Activated B cell treated with CpG ODN at 0.5 μM for 24 hours (primary cell): ENCODE results near the gene FGD3. TPM values are rescaled to one million over a fixed set of nuclear protein-coding genes. Genes with fewer than 3 reads are reported as not detected.

Experiments
- ATAC-seq: fragments of 200-7000 bp; cut with Tn5 transposase; one replicate; pipeline ENCODE4 v1.10.0; 2021; ENCODE audit warnings: low read depth, mild to moderate bottlenecking, moderate library complexity
- CTCF ChIA-PET: fragments of 350-600 bp; sonication (Branson Sonifier 250); formaldehyde crosslinking; loops from one replicate; lab custom pipeline; 2021; ENCODE audit warnings: antibody characterized with exemption; lab: Charles Lee
- POLR2A ChIA-PET: fragments of 350-600 bp; sonication (Branson Sonifier 250); formaldehyde crosslinking; loops from one replicate; lab custom pipeline; 2021; ENCODE audit warnings: antibody characterized with exemption; lab: Charles Lee
- DNase-seq: peaks from one replicate; pipeline ENCODE4 v3.0.0; 2022
- H3K27ac Mint-ChIP-seq: one replicate; pipeline ENCODE4 v1.8.0; 2020; ENCODE audit warnings: mixed read lengths
- H3K27me3 Mint-ChIP-seq: one replicate; pipeline ENCODE4 v1.8.0; 2021; ENCODE audit warnings: mixed read lengths
- H3K36me3 Mint-ChIP-seq: one replicate; pipeline ENCODE4 v1.8.0; 2021; ENCODE audit warnings: low read depth, mixed read lengths
- H3K4me1 Mint-ChIP-seq: one replicate; pipeline ENCODE4 v1.8.0; 2021; ENCODE audit warnings: mixed read lengths
- H3K4me3 Mint-ChIP-seq: one replicate; pipeline ENCODE4 v1.8.0; 2020; ENCODE audit warnings: mild to moderate bottlenecking, mixed read lengths
- H3K9me3 Mint-ChIP-seq: one replicate; pipeline ENCODE4 v1.8.0; 2020; ENCODE audit warnings: mixed read lengths
- intact Hi-C: fragments of 100-400 bp; cut with micrococcal nuclease; formaldehyde crosslinking; loops from one replicate; pipeline ENCODE4 v1.15.1; 2024
- total RNA-seq: library from RNA; stranded (reverse); gene quantifications from 2 replicates; pipeline ENCODE4 v1.2.3, GENCODE V29; 2022
- TF ChIP-seq, protein P1 (sequence below): fragments of 200-600 bp; IDR thresholded peaks from one replicate; pipeline ENCODE4 v1.8.0; 2022; ENCODE audit warnings: antibody characterized with exemption, mild to moderate bottlenecking

FGD3 gene
- total RNA-seq, 1 donor from 2014 or later, result 61.9 TPM

DNA sequence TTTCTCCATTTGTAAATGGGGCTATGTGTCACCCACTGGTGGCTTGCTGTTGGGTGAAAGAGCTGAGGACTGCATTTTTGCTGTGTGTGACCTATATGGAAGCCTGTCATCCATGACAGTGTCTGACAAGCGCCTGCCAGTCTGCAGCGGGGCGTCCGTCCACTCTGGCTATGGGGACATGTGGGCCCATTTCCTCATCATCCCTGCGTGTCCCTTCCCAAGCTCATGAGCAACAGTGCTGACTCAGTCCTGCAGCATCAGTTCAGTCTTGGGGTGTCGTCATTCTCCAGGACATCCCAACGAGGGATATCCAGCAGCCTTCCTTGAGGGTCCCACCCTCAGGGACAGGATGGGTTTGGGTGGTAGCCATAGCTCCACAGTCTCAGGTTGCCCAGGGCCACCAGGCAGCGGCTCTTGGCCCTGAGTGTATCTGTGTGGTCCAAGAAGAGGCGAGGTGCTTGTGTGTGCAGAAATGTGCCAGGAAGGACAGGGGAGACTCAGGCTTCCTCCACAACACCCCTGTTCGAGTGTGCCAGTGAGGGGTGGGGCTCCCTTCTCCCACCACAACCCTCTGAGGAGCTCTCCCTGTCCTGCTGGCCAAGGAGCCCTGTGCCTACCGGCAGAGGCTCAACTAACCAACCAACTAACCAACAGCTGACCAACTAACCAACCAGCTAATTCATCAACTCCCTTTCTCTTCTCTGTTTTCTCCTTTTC is 2.1 kb downstream of the FGD3 start:
- Mint-ChIP-seq H3K4me1 (peaks cover 14% of the 10 kb centered on the region), H3K27ac (no peak overlapping the region), H3K9me3 (no peaks in the 10 kb centered on the region), H3K27me3 (peaks cover 37% of the 10 kb centered on the region), H3K36me3 (no peaks in the 10 kb centered on the region), H3K4me3 (no peak overlapping the region)
- ChIA-PET CTCF (no interaction called here), POLR2A (no interaction called here)
- DNase-seq (no peak), ATAC-seq (no peak)
- intact Hi-C loops, result no loop called here
- TF ChIP-seq, protein P1, sequence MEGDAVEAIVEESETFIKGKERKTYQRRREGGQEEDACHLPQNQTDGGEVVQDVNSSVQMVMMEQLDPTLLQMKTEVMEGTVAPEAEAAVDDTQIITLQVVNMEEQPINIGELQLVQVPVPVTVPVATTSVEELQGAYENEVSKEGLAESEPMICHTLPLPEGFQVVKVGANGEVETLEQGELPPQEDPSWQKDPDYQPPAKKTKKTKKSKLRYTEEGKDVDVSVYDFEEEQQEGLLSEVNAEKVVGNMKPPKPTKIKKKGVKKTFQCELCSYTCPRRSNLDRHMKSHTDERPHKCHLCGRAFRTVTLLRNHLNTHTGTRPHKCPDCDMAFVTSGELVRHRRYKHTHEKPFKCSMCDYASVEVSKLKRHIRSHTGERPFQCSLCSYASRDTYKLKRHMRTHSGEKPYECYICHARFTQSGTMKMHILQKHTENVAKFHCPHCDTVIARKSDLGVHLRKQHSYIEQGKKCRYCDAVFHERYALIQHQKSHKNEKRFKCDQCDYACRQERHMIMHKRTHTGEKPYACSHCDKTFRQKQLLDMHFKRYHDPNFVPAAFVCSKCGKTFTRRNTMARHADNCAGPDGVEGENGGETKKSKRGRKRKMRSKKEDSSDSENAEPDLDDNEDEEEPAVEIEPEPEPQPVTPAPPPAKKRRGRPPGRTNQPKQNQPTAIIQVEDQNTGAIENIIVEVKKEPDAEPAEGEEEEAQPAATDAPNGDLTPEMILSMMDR, result no peak

DNA sequence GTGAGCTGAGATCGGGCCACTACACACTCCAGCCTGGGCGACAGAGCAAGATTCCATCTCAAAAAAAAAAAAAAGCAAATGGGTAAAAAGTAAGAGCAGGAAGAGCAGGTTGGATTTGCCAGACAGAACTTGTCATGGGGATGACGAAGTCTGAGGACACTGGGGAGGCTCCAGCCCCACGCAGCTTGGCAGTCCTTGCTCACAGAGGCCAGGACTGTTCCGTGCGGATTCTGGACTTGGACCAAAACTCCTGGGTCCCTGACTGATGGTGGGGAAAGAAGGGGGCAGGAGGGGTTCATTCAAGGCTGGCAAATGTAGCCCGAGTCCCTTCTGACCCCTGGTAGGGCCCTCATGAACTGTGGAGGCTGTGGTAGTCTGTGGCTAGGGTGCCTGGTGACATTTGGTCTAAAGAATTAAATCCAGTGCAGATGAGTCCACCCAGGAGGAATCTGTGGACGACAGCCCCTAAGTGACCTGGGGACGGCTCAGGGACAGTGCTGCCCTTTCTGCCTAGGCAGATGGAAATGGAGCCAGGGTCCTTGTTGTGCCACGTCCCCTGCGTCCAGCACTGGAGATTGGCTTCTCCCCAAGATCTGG is 3.1 kb downstream of the FGD3 start:
- Mint-ChIP-seq H3K4me3 (no peak overlapping the region), H3K36me3 (no peaks in the 10 kb centered on the region), H3K9me3 (no peaks in the 10 kb centered on the region), H3K27ac (no peak overlapping the region), H3K4me1 (peaks cover 20% of the 10 kb centered on the region), H3K27me3 (peaks cover 37% of the 10 kb centered on the region)
- TF ChIP-seq, protein P1, result no peak
- ChIA-PET CTCF (no interaction called here), POLR2A (no interaction called here)
- intact Hi-C loops, result no loop called here
- no peak for DNase-seq
- no peak for ATAC-seq

DNA sequence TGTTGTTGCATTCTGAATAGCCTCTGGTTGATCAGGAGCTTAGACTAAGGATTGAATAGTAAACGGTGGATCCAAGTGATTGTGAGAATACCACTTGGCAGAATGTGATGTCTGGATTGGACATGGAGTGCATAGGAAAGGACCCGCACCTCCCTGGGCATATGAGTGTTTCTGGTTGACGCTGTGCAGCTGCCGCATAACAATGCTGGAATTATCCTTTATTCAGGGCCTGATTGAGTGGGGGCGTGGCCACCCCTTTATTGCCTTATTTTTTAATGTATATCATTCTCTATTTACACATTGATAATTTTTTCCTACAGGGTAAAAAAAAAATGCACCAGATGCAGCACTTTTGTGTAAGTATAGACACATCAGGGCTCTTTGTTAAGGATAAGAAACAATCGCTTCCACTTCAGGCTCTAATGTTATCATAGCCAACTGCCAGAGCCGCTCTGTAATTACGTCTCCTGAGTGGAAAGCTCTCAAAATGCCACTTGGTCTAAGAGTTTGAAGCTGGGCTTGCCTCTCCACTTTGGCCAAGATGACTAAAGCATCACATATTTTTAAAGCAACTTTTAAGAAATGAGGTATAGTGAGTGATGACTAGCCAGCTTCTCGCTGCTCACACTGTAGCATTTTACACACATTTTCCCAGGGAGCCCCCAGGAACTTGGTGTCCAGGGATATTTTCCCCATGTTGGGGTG is 5.7 kb downstream of the FGD3 start:
- Mint-ChIP-seq H3K9me3 (no peaks in the 10 kb centered on the region), H3K36me3 (no peaks in the 10 kb centered on the region), H3K4me3 (no peak overlapping the region), H3K27ac (no peak overlapping the region), H3K27me3 (peaks cover 25% of the 10 kb centered on the region), H3K4me1 (peaks cover 20% of the 10 kb centered on the region)
- DNase-seq (no peak), ATAC-seq (no peak)
- TF ChIP-seq, protein P1, result no peak
- ChIA-PET CTCF (interaction anchor here (1.1 kb wide), 1 partner anchor 11 kb away, joined by 3 read pairs; no protein-coding TSS in a partner anchor), POLR2A (interaction anchor here (2.3 kb wide), 1 partner anchor 11 kb away, joined by 34 read pairs; no protein-coding TSS in a partner anchor)
- intact Hi-C loops, result no loop called here

DNA sequence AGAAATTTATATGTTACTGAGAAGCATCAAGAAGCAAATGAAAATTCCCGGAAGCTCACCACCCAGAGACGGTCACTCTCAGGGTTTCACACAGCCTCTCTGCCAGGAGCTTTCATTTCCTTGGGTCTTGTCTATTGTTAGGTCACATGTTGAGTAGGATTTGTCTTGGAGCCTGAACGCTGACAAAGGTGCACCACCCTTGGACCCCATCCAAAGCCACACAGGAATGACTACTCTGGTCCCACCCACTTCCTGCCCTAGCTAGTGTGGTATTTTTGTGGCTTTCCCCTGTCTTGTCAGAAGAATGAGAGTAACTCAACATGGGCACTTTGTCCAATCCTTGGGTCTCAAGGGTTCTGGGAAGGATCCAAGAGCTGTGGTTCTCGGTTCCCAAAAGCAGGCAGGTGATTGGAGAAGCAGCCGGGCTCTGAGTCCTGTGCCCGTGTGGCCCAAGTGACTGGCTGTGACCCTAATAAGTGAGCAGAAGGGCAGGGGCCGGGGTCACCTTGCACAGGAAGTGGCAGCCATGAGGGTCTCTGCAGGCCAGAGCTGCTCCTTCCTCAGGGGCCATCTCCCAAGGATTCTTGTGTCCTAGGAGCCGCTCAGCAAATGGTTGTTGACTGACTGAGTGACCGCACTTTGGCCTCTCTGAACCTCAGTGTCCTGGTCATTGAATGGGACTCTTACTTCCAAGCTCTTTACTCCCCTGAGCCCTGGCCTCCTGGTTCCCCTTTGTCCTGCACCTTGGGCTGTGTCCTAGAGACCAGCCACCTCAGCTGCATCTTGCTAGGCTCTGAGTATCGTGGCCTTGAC is 6.9 kb downstream of the FGD3 start:
- Mint-ChIP-seq H3K36me3 (no peaks in the 10 kb centered on the region), H3K4me3 (peak overlapping the region; percentile 49), H3K27me3 (peaks cover 17% of the 10 kb centered on the region), H3K4me1 (peaks cover 20% of the 10 kb centered on the region), H3K9me3 (no peaks in the 10 kb centered on the region), H3K27ac (no peak overlapping the region)
- DNase-seq, result no peak
- ATAC-seq, result peak; percentile 66
- ChIA-PET POLR2A (interaction anchor here (1.1 to 2.3 kb wide), 2 partner anchors 10 to 107 kb away, joined by 3 to 34 read pairs; no protein-coding TSS in a partner anchor), CTCF (interaction anchor here (0.7 to 2.5 kb wide), 6 partner anchors 10 to 155 kb away, joined by 3 to 9 read pairs (median 4); no protein-coding TSS in a partner anchor)
- intact Hi-C loops, result no loop called here
- TF ChIP-seq, protein P1, result no peak
